Dedifferentiated amniotic fluid mesenchymal stem cell (primary cell): Measurements from ENCODE around the gene PRKCD.

Experiments used
- DNase-seq: peaks from one replicate; pipeline ENCODE4 v3.0.0-alpha.2; 2016; ENCODE audit errors: extremely low spot score

PRKCD gene

DNA sequence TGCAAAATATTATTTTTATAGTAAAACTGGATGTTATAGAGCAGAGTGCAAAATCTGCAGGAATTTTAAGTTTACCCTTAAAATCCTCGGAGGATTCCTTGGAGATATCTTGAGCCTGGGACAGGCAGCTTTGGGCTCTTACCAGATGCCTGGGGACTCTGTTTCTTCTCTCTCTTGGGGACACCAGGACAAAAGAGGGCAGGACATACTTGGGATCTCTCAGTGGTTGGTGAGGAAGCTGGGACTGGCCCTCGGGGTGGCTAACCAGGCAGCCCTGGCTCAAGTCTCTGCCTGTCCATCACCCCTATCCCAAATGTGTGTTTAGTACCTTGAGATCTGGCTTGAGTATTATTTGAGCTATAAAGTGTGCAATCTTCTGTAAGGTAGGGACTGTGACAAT is 56.2 kb downstream of the PRKCD start:
- DNase-seq: no peak

- DNase-seq: no peak
Measured at GRCh38 chr3:53218131-53218530, 57.1 kb downstream of the PRKCD start.

DNA sequence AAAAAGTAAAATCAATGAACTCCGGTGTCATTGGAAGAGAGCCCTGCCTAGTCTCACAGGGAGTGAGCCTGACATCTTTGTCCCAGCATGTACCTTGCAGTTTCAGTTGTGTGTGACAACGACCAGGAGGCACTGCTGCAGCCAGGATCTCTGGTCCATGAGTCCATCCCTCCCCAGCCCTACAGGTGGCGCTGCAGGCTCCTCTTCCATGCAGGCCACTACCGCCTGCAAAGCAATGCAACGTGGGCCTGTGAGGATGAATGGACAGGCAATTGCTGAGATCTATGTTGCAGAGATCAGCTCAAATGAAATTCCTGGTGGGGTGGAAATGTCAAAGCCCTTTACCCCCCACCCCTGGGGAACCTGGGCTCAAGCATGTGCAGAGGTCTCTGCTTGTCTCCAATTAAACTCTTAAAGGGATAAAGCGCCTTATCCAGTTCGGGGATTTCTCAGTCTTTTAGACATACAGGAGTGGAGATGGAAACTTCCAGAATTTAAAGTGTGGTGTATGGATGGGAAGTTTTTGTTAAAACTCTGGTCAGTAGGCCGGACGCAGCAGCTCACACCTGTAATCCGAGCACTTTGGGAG is 59.0 kb downstream of the PRKCD start:
- DNase-seq: peak; percentile 84

DNA sequence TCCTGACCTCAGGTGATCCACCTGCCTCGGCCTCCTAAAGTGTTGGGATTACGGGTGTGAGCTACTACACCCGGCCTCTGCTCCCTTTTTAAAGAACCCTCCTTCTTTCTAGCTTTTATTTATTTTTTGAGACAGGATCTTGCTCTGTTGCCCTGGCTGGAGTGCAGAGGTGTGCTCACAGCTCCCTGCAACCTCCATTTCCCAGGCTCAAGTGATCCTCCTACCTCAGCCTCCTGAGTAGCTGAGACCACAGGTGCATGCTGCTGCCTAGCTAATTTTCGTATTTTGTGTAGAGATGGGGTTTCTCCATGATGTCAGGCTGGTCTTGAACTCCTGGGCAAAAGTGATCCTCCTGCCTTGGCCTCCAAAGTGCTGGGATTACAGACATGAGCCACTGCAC is 60.3 kb downstream of the PRKCD start:
- no peak for DNase-seq

- no peak for DNase-seq
Measured at GRCh38 chr3:53221827-53222182, 60.8 kb downstream of the PRKCD start.

- DNase-seq: no peak
Measured at GRCh38 chr3:53222183-53222901, 61.3 kb downstream of the PRKCD start.

- no peak for DNase-seq
Measured at GRCh38 chr3:53223025-53223424, 62.0 kb downstream of the PRKCD start.

DNA sequence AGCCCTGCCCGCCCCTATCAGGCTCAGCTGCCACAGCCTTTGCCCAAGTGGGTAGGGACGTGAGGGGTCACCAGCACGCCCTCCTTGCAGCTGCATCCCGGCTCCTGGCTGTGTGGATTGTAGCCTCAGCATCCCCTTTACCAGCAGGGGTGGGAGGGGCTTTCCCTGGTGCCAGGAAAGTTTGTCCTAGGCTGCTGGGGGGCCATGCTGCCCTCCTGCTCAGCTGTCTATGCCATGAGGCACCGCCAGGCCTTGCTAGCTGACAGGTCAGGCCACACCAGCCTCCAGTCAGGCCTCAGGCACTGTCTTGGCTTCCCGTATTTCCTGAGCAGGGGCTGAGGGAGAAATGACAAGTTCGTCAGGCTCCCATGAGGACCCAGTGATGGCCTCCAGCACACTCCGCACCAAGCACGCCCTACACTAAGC is 62.5 kb downstream of the PRKCD start:
- DNase-seq: no peak

DNA sequence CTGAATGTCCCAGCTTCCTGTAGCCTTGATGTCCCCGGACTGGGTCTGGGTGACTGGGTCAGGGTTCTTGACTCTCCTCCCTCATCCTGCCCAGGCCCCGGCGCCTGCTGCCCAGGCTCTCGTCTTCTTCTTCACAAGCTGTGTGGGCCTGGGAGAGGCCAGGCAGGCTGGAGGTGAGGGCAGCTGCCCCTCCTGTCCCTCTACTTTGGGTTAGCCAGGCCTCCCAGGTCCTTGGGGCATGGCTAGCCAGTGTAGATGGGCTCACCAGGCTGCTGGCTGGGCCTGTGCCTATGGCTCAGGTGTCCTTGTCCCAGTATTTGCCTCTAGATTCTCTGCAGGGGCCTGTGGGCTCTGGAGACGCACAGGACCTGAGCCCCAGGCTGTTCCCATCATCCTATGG is 63.0 kb downstream of the PRKCD start:
- no peak for DNase-seq

DNA sequence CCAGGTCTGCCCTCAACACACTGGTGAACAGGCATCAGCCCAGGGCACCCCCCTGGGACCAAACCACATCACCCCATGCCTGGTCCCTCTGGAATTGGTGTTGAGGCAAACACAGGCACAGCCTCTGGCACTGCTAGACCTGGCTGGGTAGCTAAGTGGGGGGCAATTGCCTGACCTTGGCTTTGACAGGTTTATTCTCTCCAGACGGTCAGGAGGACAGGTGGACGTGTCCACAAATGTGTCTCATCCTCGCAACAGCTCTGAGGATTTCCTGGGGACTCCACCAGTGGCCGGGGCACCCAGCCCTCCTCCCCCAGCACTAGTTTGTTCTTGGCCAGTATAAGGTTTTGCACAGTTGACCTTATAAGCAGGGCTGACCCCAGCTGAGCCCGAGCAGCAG is 63.5 kb downstream of the PRKCD start:
- DNase-seq: no peak

- no peak for DNase-seq
Measured at GRCh38 chr3:53225181-53225580, 64.2 kb downstream of the PRKCD start.

DNA sequence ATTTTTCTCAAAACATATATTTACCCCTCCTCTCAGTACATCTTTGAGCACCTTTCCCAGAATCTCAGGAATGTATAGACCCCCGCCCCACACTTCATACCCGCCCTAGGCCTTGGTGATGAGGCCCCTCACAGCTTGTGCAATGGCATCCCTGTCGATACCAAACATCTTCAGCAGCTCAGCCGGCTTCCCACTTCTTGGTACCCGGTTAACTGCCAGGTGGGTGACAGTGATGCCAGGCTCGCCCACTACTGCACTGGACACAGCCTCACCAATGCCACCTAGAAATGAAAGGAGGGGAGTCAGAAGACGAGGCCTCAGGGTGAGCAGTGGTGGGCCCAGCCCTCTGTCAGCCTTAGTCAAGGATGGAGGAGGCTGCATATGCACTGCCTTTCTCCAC is 64.6 kb downstream of the PRKCD start:
- no peak for DNase-seq

- no peak for DNase-seq
Measured at GRCh38 chr3:53226142-53226840, 65.3 kb downstream of the PRKCD start.

- DNase-seq: no peak
Measured at GRCh38 chr3:53226841-53227407, 65.9 kb downstream of the PRKCD start.

DNA sequence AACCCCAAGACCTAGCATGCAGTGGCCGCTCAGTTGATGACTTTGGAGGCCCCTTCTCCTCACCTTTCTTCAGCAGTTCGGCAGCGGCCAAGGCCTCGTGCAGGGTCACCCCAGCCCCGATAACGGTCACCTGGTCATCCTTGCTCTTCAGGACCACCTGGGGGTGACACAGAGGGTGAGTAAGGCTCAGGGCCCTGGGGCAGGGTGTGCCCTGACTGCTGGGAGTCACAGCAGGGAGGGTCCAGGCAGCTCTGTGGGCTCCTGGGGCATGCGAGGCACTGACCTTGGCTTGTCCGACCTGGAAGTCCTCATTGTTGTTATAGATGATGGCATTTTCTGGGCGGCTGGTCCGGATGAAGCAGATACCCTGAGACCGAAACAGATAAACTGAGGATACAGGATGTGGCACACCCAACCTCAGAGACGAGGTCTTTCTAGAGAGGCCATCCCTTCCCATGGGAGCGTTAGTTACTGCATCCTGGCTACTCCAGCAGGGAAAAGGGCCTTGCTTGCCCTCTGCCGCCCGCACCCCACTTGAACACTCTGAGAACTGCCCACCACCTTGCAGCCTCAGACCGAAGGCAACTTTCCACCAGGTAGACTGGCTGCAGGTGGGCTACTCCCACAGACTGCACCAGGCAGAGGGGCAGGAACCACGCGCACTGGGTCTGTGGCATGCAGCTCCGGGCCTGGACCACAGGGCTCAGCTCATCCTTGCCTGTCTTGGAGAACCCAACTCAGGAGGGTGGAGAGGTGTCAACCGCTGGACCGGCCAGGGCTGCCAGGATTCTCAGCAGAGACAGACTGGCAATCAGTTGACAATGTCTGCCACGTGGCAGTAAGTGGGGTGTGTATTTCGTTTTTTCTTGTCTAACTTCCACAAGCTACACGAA is 67.2 kb downstream of the PRKCD start:
- no peak for DNase-seq

GRCh38 chr3:53229171-53229570 is 68.2 kb downstream of the PRKCD start:
- no peak for DNase-seq

DNA sequence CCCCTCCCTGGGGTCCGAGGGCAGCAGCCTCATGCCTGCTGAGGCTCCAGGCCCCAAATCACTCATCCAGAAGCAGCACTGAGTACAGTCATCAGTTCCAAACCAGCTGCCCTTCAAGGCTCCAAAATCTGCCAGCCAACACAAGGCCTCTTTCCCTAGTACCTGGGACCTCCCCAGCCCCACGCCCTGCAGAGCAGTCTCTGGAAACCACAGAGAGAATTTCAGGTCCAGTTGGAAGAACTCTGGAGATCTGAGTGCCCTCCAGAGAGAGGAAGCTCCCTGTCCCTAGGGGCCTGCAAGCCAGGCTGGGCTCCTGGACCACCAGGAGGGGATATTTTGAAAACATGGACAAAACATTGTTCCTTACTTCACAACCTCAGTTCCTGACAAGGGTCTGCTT is 68.6 kb downstream of the PRKCD start:
- no peak for DNase-seq

GRCh38 chr3:53230041-53230621 is 69.1 kb downstream of the PRKCD start:
- DNase-seq: no peak

GRCh38 chr3:53230789-53231188 is 69.8 kb downstream of the PRKCD start:
- DNase-seq: no peak

DNA sequence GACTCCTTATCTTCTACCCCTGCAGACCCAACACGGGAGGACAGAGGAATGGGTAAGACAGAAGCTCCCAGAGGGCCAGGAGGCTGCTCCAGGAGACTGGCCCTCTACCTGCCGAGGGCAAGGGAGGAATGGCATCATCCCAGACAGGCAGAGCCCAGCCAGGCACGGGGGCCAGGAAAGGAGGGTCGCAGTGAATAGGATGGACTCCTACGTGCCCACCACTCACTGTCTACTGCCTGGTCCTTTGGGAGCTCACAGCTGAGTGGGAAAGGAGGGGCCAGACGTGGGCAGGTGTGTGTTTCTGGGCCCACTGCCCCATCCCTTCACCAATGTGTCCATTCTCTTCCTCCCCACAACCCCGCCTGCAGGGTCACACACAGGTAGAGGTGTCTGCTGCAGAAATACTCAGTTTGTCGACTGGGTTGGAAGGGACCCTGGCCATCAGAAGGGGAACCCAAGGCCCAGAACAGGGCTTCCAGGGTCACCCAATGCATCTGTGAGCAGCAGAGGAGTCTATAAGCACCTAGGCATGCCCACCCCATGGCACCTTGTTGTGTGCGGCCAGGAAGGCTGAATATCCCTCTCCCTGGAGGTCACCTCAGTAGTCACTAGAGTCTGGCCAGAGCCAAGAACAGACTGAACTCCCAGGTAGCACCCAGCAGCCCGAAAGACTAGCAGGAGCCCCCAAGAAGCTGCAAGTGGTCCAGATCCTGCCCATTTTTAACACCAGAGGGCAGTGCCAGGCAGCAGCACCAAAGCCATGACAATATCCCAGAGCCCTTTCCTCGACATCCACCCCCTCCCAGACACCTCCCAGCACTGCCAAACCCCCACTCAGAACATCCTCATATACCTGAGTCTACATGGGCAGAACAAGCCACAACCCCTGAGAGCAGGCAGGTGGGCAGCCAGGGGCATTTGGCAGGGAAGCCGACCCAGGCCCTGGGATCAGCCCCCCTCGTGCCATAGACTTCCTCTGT is 70.8 kb downstream of the PRKCD start:
- DNase-seq: no peak
